GOT3 (cell line): ENCODE data around the gene OCLN.
"Not testable (repeated sequence)": the region's sequence is repeated elsewhere in the genome, so short reads cannot be mapped to it uniquely, and the experiment has no call there.

Experiments used
- DNase-seq: peaks from one replicate; lab custom pipeline; 2025; ENCODE audit warnings: mixed read lengths; lab: John Stamatoyannopoulos, UW

Gene OCLN

GRCh38 chr5:69492391-69492922 is at the start of gene OCLN:
Gene OCLN, plus strand, starts transcription at chr5:69492790. Its CDS starts 11,455 bp downstream, at chr5:69504245.
- DNase-seq = no peak

GRCh38 chr5:69444127-69444754 is 48.3 kb upstream of the OCLN start:
- no peak for DNase-seq

- DNase-seq = no peak
These were observed 43.1 kb upstream of the OCLN start for GRCh38 chr5:69449511-69449910.

GRCh38 chr5:69450116-69450515 is 42.5 kb upstream of the OCLN start:
- no peak for DNase-seq

- not testable (repeated sequence) for DNase-seq
These were observed 42.1 kb upstream of the OCLN start for GRCh38 chr5:69450527-69450926.

- no peak for DNase-seq
These were observed 40.5 kb upstream of the OCLN start for GRCh38 chr5:69451941-69452647.

GRCh38 chr5:69453487-69453886 is 39.1 kb upstream of the OCLN start:
- not testable (repeated sequence) for DNase-seq

GRCh38 chr5:69454460-69455249 is 37.9 kb upstream of the OCLN start:
- DNase-seq = no peak

GRCh38 chr5:69455428-69455988 is 37.1 kb upstream of the OCLN start:
- DNase-seq = not testable (repeated sequence)

- DNase-seq = no peak
These were observed 30.4 kb upstream of the OCLN start for GRCh38 chr5:69462170-69462569.

- not testable (repeated sequence) for DNase-seq
These were observed 26.2 kb upstream of the OCLN start for GRCh38 chr5:69466375-69466774.

GRCh38 chr5:69467442-69468225 is 25.0 kb upstream of the OCLN start:
- DNase-seq = no peak

- DNase-seq = no peak
These were observed 24.0 kb upstream of the OCLN start for GRCh38 chr5:69468631-69469030.

- DNase-seq = not testable (repeated sequence)
These were observed 21.1 kb upstream of the OCLN start for GRCh38 chr5:69471516-69471915.

GRCh38 chr5:69472535-69473143 is 20.0 kb upstream of the OCLN start:
- not testable (repeated sequence) for DNase-seq

- no peak for DNase-seq
These were observed 15.4 kb upstream of the OCLN start for GRCh38 chr5:69477170-69477569.

GRCh38 chr5:69478296-69478695 is 14.3 kb upstream of the OCLN start:
- not testable (repeated sequence) for DNase-seq

- no peak for DNase-seq
These were observed 7.7 kb upstream of the OCLN start for GRCh38 chr5:69484891-69485290.

- no peak for DNase-seq
These were observed 7.1 kb upstream of the OCLN start for GRCh38 chr5:69485471-69485870.

- DNase-seq = no peak
These were observed 3.3 kb upstream of the OCLN start for GRCh38 chr5:69489246-69489645.

GRCh38 chr5:69491027-69491426 is 1.6 kb upstream of the OCLN start:
- no peak for DNase-seq
